Thymus (tissue), 11 donors: ENCODE data around the gene CCDC170. TPM values are rescaled to one million over a fixed set of nuclear protein-coding genes. Genes with fewer than 3 reads are reported as not detected.

Experiments
- DNase-seq, 9 donors: peaks; one replicate each; pipeline ENCODE4 v3.0.0-alpha.2; 2013; ENCODE audit warnings: low spot score in 9 of 9, low read depth in 6 of 9, missing footprints in 1 of 9
- H3K27ac ChIP-seq, 2 donors: one replicate each; pipeline ENCODE4 v1.5.1; 2013; ENCODE audit warnings: control low read depth in 1 of 2, low read depth in 1 of 2, low read length in 1 of 2, mild to moderate bottlenecking in 1 of 2, moderate library complexity in 1 of 2
- H3K27me3 ChIP-seq, 2 donors: one replicate each; pipeline ENCODE4 v1.5.1; 2013; ENCODE audit warnings: low read length in 1 of 2; ENCODE audit not compliant: control insufficient read depth in 2 of 2, insufficient read depth in 1 of 2
- H3K36me3 ChIP-seq, 2 donors: one replicate each; pipeline ENCODE4 v1.5.1; 2013; ENCODE audit warnings: low read length in 1 of 2, mild to moderate bottlenecking in 1 of 2, moderate library complexity in 1 of 2; ENCODE audit not compliant: control insufficient read depth in 2 of 2, insufficient read depth in 2 of 2
- H3K4me1 ChIP-seq, 2 donors: one replicate each; pipeline ENCODE4 v1.5.1; 2013; ENCODE audit warnings: low read length in 2 of 2; ENCODE audit not compliant: control insufficient read depth in 2 of 2, insufficient read depth in 2 of 2
- H3K4me3 ChIP-seq, 2 donors: one replicate each; pipeline ENCODE4 v1.5.1; 2013; ENCODE audit warnings: low read length in 2 of 2, control low read depth in 1 of 2, mild to moderate bottlenecking in 1 of 2
- H3K9me3 ChIP-seq, 2 donors: one replicate each; pipeline ENCODE4 v1.5.1; 2013; ENCODE audit warnings: low read length in 1 of 2, mild to moderate bottlenecking in 1 of 2; ENCODE audit not compliant: control insufficient read depth in 2 of 2, insufficient read depth in 1 of 2
- WGBS: extraction: QIAGEN DNeasy Blood & Tissue Kit; methylation state at CpG from one replicate; pipeline ENCODE4 v1.1.7; 2013; 5-methylcytosine and 5-hydroxymethylcytosine counted together
- polyA plus RNA-seq: library from polyadenylated mRNA; stranded (reverse); fragments of 200-250 nt; gene quantifications from one replicate; pipeline ENCODE4 v1.2.3, GENCODE V29; 2013
- total RNA-seq: library from RNA; stranded (reverse); fragments of 120-200 nt; gene quantifications from one replicate; pipeline ENCODE4 v1.2.4, GENCODE V29; 2013
- donor health status: healthy.

CCDC170 gene
- total and polyA plus RNA-seq, 2 donors = 0.21 to 0.66 TPM

- peak in 6 of 9 donors; percentile 2 to 57 (median 13) for DNase-seq
- Histone ChIP-seq H3K4me1 (peaks cover 0 to 4% of the 10 kb centered on the region in 2 donors), H3K27ac (no peak overlapping the region), H3K4me3 (no peak overlapping the region), H3K36me3 (no peaks in the 10 kb centered on the region), H3K9me3 (no peaks in the 10 kb centered on the region), H3K27me3 (no peaks in the 10 kb centered on the region)
- 88% methylated on average over 12 of the region's 12 CpGs for WGBS
Measured at GRCh38 chr6:151647976-151648639, 154.3 kb downstream of the CCDC170 start.

DNA sequence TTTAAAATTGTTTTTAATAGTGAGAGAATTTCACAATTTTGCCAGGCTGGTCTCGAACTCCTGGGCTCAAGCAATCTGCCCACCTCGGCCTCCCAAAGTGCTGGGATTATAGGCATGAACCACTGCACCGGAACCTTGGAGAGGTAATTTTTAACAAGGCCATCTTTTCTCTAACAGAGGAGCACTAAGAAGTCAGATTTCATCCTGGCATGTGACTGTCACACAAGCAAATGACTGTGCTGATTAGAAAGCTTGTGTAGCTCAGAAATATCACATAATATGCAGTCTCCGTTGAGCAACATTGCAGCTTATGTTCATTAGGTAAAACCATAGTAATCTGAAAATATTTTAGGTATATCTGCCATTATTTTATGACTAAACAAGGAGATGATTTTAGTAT is 156.0 kb downstream of the CCDC170 start:
- no peak for DNase-seq
- whole genome bisulfite sequencing = 94% methylated on average over 4 of the region's 4 CpGs
- H3K27me3 ChIP-seq = no peaks in the 10 kb centered on the region
- no peaks in the 10 kb centered on the region for H3K36me3 ChIP-seq
- peaks cover 0 to 3% of the 10 kb centered on the region in 2 donors for H3K9me3 ChIP-seq
- no peak overlapping the region for H3K4me3 ChIP-seq
- peaks cover 0 to 4% of the 10 kb centered on the region in 2 donors for H3K4me1 ChIP-seq
- H3K27ac ChIP-seq = no peak overlapping the region

DNA sequence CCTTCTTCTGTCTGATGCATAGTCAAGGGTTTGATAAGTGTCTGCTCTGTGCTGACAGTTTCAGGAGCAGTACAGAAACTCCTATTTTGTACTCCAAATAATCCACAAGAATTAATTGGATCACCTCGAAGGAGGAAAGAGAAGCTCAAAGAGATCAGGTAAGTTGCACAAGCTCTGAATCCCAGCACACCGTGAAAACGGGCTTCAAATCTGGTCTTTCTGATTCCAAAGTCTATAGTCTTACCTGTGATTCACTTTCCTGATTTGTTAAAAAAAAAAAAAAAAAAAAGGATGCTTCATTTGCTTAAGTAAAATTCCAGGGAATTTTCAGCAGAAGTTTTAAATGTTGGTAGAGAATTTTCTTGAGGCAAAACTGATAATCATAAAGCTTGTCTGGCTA is 157.8 kb downstream of the CCDC170 start:
- no peak overlapping the region for H3K27ac ChIP-seq
- 97% methylated on average over 3 of the region's 3 CpGs for WGBS
- peaks cover 0 to 4% of the 10 kb centered on the region in 2 donors for H3K4me1 ChIP-seq
- H3K27me3 ChIP-seq = no peaks in the 10 kb centered on the region
- no peak for DNase-seq
- peaks cover 0 to 3% of the 10 kb centered on the region in 2 donors for H3K9me3 ChIP-seq
- no peak overlapping the region for H3K4me3 ChIP-seq
- H3K36me3 ChIP-seq = no peaks in the 10 kb centered on the region

DNA sequence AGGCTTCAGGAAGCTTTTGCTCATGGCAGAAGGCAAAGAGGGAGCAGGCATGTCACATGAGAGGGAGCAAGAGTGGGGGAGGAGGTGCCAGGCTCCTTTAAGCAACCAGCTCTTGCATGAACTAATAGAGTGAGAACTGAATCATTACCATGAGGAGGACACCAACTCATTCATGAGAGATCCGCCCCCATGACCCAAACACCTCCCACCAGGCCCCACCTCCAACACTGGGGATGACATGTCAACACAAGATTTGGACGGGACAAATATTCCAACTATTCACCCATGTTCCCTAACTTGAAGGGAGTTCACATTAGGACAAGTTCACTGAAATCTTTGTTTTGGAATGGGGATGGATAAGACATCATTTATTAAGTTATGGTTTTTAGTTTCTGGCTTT is 158.5 kb downstream of the CCDC170 start:
- DNase-seq = no peak
- 92% methylated on average over 2 of the region's 2 CpGs for WGBS
- Histone ChIP-seq H3K4me3 (no peak overlapping the region), H3K27ac (no peak overlapping the region), H3K36me3 (no peaks in the 10 kb centered on the region), H3K4me1 (peaks cover 0 to 4% of the 10 kb centered on the region in 2 donors), H3K9me3 (peaks cover 0 to 3% of the 10 kb centered on the region in 2 donors), H3K27me3 (no peaks in the 10 kb centered on the region)

GRCh38 chr6:151655099-151655498 is 161.3 kb downstream of the CCDC170 start:
- Histone ChIP-seq H3K27ac (no peak overlapping the region), H3K4me3 (no peak overlapping the region), H3K36me3 (no peaks in the 10 kb centered on the region), H3K4me1 (no peaks in the 10 kb centered on the region), H3K27me3 (no peaks in the 10 kb centered on the region), H3K9me3 (peaks cover 0 to 3% of the 10 kb centered on the region in 2 donors)
- 98% methylated on average over 2 of the region's 2 CpGs for WGBS
- no peak for DNase-seq

- Histone ChIP-seq H3K27me3 (no peaks in the 10 kb centered on the region), H3K9me3 (peaks cover 0 to 3% of the 10 kb centered on the region in 2 donors), H3K36me3 (no peaks in the 10 kb centered on the region), H3K4me1 (no peaks in the 10 kb centered on the region), H3K4me3 (no peak overlapping the region), H3K27ac (no peak overlapping the region)
- 96% methylated on average over 4 of the region's 4 CpGs for WGBS
- DNase-seq = no peak
Measured at GRCh38 chr6:151656392-151656791, 162.6 kb downstream of the CCDC170 start.

DNA sequence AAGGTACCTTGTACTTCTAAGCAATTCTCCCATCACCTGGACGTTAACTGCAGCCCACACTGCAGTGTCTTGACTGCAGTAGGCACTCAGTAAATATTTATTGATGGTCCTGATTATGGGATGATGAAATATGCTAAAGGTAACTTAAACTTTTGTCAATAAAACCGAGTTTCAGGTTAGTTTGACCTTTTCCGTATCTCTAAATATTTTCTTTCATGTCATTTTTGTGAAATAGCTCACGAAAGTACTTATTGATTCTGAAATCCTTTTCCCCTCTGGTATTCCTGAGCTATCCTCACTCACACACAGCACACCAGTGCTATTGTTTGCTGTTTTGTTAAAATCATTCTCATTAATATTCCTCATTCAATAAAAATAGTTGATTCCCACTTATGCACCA is 164.3 kb downstream of the CCDC170 start:
- Histone ChIP-seq H3K27me3 (no peaks in the 10 kb centered on the region), H3K9me3 (peaks cover 0 to 3% of the 10 kb centered on the region in 2 donors), H3K4me1 (no peaks in the 10 kb centered on the region), H3K4me3 (no peak overlapping the region), H3K27ac (no peak overlapping the region), H3K36me3 (no peaks in the 10 kb centered on the region)
- WGBS = 90% methylated on average over 4 of the region's 4 CpGs
- no peak for DNase-seq

GRCh38 chr6:151659212-151659611 is 165.4 kb downstream of the CCDC170 start:
- DNase-seq = no peak
- Histone ChIP-seq H3K4me3 (no peak overlapping the region), H3K36me3 (no peaks in the 10 kb centered on the region), H3K4me1 (no peaks in the 10 kb centered on the region), H3K27me3 (no peaks in the 10 kb centered on the region), H3K27ac (no peak overlapping the region), H3K9me3 (peaks cover 0 to 3% of the 10 kb centered on the region in 2 donors)
- 96% methylated on average over 4 of the region's 4 CpGs for WGBS

GRCh38 chr6:151661509-151661908 is 167.7 kb downstream of the CCDC170 start:
- Histone ChIP-seq H3K27me3 (no peaks in the 10 kb centered on the region), H3K27ac (no peak overlapping the region), H3K36me3 (no peaks in the 10 kb centered on the region), H3K4me3 (no peak overlapping the region), H3K9me3 (no peaks in the 10 kb centered on the region), H3K4me1 (no peaks in the 10 kb centered on the region)
- WGBS = 98% methylated on average over 3 of the region's 3 CpGs
- DNase-seq = no peak
